Mammary epithelial cell (primary cell): Measurements from ENCODE around the gene FAM110A.

ENCODE experiments used
- EZH2 ChIP-seq: IDR thresholded peaks from 2 replicates; pipeline ENCODE4 v1.6.1; 2012; ENCODE audit warnings: low read length, inconsistent platforms, borderline replicate concordance
- TF ChIP-seq, protein P1 (sequence below), 2 donors: IDR thresholded peaks in 1 of 2; conservative IDR thresholded peaks in 1 of 2; 2 replicates each; pipeline ENCODE4 v1.5.1; 2011 to 2012; ENCODE audit warnings: inconsistent platforms in 2 of 2, low read length in 2 of 2, mild to moderate bottlenecking in 2 of 2, control low read depth in 1 of 2, low read depth in 1 of 2; ENCODE audit not compliant: insufficient read depth in 1 of 2; ENCODE audit errors: extremely low read depth in 1 of 2

- TF ChIP-seq, protein P1, sequence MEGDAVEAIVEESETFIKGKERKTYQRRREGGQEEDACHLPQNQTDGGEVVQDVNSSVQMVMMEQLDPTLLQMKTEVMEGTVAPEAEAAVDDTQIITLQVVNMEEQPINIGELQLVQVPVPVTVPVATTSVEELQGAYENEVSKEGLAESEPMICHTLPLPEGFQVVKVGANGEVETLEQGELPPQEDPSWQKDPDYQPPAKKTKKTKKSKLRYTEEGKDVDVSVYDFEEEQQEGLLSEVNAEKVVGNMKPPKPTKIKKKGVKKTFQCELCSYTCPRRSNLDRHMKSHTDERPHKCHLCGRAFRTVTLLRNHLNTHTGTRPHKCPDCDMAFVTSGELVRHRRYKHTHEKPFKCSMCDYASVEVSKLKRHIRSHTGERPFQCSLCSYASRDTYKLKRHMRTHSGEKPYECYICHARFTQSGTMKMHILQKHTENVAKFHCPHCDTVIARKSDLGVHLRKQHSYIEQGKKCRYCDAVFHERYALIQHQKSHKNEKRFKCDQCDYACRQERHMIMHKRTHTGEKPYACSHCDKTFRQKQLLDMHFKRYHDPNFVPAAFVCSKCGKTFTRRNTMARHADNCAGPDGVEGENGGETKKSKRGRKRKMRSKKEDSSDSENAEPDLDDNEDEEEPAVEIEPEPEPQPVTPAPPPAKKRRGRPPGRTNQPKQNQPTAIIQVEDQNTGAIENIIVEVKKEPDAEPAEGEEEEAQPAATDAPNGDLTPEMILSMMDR (conservative IDR thresholded peaks at IDR 0.05 in 1 of 2, IDR thresholded peaks at IDR 0.05 in 1 of 2; ENCODE audit: extremely low read depth in 1 of 2, insufficient read depth in 1 of 2, low read depth in 1 of 2, low read length in 2 of 2) = no peak
- no peak for TF ChIP-seq EZH2
Observed at GRCh38 chr20:796921-797320, 36.6 kb upstream of the FAM110A start.
